HG03521 (cell line): ENCODE measurements around the gene ASPN.

Experiments used
- ATAC-seq: cut with Tn5 transposase; IDR thresholded peaks from one replicate; pipeline ENCODE4 v1.9.1; 2021; ENCODE audit warnings: mild to moderate bottlenecking, moderate library complexity; ENCODE audit not compliant: unreplicated experiment

The ASPN gene

GRCh38 chr9:92478783-92479182 is 3.5 kb downstream of the ASPN start:
- no peak for ATAC-seq

- no peak for ATAC-seq
These were observed 5.3 kb downstream of the ASPN start for GRCh38 chr9:92476962-92477361.

GRCh38 chr9:92474587-92474986 is 7.7 kb downstream of the ASPN start:
- ATAC-seq, result no peak

- no peak for ATAC-seq
These were observed 14.1 kb downstream of the ASPN start for GRCh38 chr9:92468206-92468605.

GRCh38 chr9:92467511-92467910 is 14.8 kb downstream of the ASPN start:
- ATAC-seq, result no peak

GRCh38 chr9:92467041-92467440 is 15.3 kb downstream of the ASPN start:
- no peak for ATAC-seq

GRCh38 chr9:92463984-92464383 is 18.3 kb downstream of the ASPN start:
- ATAC-seq, result no peak

- ATAC-seq, result no peak
These were observed 18.9 kb downstream of the ASPN start for GRCh38 chr9:92463387-92463786.

GRCh38 chr9:92457576-92457975 is 24.7 kb downstream of the ASPN start:
- no peak for ATAC-seq

- no peak for ATAC-seq
These were observed 27.1 kb downstream of the ASPN start for GRCh38 chr9:92455217-92455616.

GRCh38 chr9:92446536-92446935 is 35.8 kb downstream of the ASPN start:
- ATAC-seq, result no peak

GRCh38 chr9:92444841-92445240 is 37.5 kb downstream of the ASPN start:
- no peak for ATAC-seq

- no peak for ATAC-seq
These were observed 41.6 kb downstream of the ASPN start for GRCh38 chr9:92440751-92441046.

GRCh38 chr9:92439921-92440750 is 42.2 kb downstream of the ASPN start:
- ATAC-seq, result no peak

GRCh38 chr9:92438900-92439526 is 43.3 kb downstream of the ASPN start:
- no peak for ATAC-seq

- ATAC-seq, result no peak
These were observed 47.0 kb downstream of the ASPN start for GRCh38 chr9:92435263-92435662.

GRCh38 chr9:92432972-92433548 is 49.2 kb downstream of the ASPN start:
- ATAC-seq, result no peak

- no peak for ATAC-seq
These were observed 50.0 kb downstream of the ASPN start for GRCh38 chr9:92432350-92432749.

- ATAC-seq, result no peak
These were observed 52.5 kb downstream of the ASPN start for GRCh38 chr9:92429836-92430235.

GRCh38 chr9:92426501-92427145 is 55.7 kb downstream of the ASPN start:
- no peak for ATAC-seq

- no peak for ATAC-seq
These were observed 56.8 kb downstream of the ASPN start for GRCh38 chr9:92425474-92425873.

- ATAC-seq, result no peak
These were observed 58.0 kb downstream of the ASPN start, which contains the start of gene OMD for GRCh38 chr9:92424340-92424739. Gene OMD, minus strand, starts transcription at chr9:92424471. Its CDS starts 6,913 bp downstream, at chr9:92417558.
